ENCODE data around the gene KCNJ12.

DNA sequence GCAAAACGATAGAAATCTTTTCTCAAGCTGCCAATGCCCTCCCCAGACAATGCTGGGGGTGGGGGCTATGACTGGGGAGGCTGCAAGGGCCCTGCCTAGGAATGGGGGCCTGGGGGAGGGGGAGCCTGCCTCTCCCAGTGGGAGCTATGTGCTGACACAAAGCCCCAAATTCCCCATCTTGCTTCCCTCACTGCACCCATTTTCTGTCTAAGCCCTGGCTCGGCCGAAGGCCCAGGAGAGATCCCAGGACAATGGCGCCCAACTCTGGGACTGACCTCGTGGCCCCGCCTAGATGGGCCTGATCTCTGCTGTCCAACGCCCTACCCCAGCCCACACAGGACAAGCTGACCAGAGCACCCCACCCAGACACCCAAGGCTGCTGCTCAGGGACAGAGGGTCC lies 11.1 kb upstream of the KCNJ12 start:
- TF ChIP-seq EZH2 (IDR thresholded peaks at IDR 0.05; ENCODE audit: borderline replicate concordance, low read depth, low read length, severe bottlenecking), result no peak
- TF ChIP-seq, protein P1, sequence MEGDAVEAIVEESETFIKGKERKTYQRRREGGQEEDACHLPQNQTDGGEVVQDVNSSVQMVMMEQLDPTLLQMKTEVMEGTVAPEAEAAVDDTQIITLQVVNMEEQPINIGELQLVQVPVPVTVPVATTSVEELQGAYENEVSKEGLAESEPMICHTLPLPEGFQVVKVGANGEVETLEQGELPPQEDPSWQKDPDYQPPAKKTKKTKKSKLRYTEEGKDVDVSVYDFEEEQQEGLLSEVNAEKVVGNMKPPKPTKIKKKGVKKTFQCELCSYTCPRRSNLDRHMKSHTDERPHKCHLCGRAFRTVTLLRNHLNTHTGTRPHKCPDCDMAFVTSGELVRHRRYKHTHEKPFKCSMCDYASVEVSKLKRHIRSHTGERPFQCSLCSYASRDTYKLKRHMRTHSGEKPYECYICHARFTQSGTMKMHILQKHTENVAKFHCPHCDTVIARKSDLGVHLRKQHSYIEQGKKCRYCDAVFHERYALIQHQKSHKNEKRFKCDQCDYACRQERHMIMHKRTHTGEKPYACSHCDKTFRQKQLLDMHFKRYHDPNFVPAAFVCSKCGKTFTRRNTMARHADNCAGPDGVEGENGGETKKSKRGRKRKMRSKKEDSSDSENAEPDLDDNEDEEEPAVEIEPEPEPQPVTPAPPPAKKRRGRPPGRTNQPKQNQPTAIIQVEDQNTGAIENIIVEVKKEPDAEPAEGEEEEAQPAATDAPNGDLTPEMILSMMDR (IDR thresholded peaks at IDR 0.05; ENCODE audit: borderline replicate concordance, extremely low read depth, low read length, poor library complexity, severe bottlenecking), result no peak
